Suppressor macrophage treated with lipopolysaccharide for 1 hour (primary cell): ENCODE results near the gene FADS2.
A peak's percentile ranks its signal among the peaks of the same experiment; 100 is the strongest.

ENCODE experiments used
- DNase-seq, 3 donors: peaks; one replicate each; pipeline ENCODE4 v3.0.0-alpha.2; 2020 to 2022

FADS2 gene

DNA sequence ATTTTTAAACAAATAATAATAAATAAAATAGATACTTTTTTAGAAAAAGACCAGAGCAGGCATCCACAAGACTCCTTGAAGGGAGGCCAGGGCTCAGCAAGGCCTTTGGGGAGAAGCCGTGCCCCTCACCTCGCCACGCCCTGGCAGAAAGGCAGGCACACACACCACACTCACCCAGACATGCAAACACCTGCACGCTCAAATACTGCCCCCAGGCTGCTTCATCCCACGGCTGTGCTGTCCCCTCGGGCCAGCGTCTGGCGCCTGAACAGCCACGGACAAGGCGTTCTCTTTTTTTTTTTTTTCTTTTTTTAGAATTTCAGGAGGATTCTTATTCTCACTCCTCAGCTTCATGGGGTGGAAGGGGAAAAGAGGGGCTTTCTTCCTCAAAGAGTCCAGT lies 61.7 kb downstream of the FADS2 start:
- DNase-seq, result no peak

GRCh38 chr11:61890529-61891330 lies 62.6 kb downstream of the FADS2 start:
- peak; percentile 69 to 79 (median 78) for DNase-seq

DNA sequence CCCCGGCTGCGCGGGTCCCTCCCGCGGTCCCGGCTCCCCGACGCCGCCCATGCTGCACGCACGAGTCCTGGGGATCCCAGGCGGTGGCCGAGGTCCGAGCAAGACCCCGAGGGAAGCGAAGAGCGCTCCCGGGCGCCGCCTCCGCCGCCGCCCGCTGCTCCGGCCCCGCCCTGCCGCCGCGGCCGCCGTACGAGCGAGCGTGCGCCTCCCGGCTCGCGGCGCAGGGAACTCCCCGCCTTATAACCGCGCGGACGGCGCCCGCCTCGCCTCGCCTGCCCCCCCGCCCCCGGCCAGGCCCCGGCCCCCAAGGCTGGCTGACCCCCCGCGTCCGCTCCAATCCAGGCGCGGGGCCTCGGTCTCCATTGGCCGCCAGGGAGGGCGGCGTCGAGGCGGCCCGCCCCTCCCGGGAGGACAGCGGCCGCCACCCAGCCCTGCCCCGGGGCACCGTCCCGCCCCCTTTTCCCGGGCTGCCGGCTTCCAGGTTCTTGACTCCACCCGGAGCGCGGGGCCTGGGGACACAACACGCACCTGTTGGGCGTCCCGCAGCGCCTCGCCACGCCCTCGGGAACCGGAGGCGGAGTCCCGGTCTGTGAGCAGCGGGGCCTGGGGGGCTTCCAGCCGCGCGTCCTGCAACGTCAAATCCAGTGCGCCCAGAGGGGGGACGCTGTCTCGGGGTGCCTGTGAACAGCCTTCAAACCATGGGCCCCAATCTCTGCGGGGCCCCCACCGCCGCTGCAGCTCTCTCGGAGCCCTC lies 63.4 kb downstream of the FADS2 start, which contains the start of gene FADS3:
TSS of gene FADS3 (minus strand) at position 215 of the 754 bp plus-strand sequence. CDS start at position 51, 164 bp downstream.
- peak; percentile 82 to 93 (median 83) for DNase-seq

- no peak for DNase-seq
Observed at GRCh38 chr11:61892085-61892370, 63.9 kb downstream of the FADS2 start.

DNA sequence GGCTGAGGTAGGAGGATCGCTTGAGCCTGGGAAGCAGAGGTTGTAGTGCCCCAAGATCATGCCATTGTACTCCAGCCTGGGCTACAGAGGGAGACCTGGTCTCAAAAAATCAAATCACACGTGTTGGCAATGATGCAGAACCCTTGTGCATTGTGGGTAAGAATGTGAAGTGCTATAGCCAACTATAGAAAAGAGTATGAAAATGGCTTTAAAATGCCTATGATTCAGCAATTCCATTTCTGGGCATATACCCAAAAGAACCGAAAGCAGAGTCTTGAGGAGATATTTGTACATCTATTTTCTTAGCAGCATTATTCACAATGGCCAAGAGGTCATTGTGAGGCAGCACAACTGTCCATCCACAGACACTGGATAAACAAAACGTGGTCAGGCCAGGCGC lies 65.9 kb downstream of the FADS2 start:
- peak in 1 of 3 donors; percentile 38 for DNase-seq

DNA sequence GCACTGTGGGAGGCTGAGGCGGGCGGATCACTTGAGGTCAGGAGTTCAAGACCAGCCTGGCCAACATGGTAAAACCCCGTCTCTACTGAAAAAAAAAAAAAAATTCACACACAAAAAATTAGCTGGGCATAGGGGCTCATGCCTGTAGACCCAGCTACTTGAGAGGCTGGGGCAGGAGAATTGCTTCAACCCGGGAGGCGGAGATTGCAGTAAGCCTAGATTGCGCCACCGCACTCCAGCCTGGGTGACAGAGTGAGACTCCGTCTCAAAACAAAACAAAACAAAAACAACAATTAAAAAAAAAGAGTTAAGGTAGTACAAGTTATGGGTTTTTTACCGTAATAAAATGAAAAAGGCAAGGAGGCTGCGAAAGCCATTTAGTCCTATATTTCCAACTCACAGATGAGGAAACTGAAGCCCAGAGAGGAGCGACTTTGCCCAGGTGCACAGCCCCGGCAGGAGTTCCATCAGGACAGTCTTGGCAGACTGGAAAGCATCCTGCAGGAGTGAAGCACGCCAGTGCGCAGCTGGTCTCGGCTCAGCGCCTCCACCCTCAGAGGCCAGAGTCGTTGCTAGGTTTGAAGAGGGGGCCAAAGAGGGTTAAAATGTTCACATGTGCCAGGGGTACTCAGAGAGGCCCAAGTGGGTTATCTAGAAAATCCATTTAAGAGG lies 67.1 kb downstream of the FADS2 start:
- DNase-seq, result no peak

- DNase-seq, result no peak
Observed at GRCh38 chr11:61895718-61896059, 67.6 kb downstream of the FADS2 start.

DNA sequence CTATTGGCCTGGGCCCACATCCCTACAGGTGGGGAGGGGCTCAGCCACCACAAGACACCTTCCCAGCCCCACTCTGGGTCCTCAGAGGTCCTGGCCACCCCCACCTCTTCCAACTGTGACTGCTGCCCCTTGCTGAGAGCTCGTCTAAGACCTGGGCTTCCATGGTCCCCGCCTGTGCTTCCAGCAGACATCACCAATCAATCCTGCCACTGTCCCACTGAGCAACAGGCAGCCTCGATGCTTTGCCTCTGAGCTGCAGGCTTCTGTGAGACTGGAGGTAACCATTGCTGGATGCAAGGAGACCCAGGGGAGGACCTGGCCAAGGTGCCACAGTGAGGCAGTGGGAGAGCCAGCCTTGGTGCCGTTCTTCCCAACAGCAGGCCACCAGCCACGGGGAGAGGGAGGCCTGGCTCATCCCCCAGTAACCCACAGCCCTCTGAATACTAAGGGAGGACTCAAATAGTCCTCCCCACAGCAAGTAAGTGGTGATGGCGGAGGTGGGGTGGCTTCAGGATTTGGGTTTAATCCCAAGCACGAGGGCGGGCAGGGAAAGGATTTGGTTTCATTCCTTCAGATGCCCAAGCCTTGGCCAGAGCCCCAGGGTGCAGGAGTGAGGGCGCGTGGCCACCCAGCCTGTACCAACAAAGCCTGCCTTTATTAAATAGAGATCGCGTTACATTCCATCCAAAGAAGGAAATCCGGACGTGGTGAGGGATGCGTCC lies 68.7 kb downstream of the FADS2 start:
- no peak for DNase-seq

DNA sequence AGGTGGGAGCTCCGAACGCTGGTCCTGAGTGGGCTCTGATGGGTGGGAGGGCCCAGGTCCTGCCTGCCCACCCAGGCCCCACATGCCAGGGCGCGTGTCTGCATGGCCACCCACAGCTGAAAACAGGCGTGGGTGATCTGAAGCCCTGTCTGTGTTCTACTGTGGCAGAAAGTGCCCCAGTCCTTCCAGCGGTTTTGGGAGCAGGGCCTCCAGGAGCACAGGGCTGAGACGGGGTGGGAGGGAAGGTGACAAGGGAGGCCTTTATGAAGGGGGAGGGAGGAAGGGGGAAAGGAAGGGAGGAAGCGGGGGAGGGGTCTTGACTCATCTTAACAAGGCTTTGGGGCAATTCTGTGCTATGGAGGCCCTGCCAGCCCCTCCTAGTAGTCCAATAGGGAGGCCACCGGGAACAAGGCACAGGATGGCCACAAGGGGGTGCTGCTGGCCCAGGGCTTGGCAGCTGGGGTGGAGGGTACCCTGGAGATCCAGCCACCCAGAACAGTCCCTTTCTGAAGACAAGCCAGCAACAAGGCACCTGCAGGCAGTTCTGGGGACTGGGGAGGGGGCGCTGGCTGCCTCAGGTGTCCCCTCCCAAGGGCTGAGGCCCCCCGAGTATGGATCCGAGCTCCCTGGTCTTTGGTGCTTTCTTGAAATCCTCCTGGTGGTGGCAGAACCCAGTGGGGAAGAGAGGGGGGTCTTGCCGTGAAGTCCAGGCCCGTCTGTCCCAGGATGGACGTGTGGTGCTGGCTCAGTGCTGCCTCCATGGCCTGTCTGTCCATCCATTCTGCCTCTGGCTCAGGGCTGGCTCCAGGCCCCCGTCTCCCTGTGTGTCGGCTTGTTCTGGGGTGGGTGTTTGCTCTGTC lies 69.5 kb downstream of the FADS2 start:
- DNase-seq, result peak; percentile 66 to 86 (median 73)

DNA sequence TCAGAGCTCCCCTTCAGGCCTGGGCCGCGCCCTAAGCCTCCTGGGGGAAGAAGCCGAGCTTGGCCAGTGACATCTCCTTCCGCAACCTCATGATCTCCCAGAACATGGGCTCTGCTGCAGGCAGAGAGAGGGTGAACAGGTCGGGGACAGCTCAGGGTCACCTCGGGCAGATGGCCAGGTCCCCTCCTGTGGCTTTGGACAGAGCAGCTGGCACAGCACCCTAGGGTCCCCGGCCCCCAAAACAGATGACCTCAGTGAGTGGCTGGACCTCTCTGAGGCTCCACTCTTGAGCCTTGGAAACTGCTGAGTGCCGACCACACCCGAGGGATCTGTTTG lies 70.1 kb downstream of the FADS2 start:
- DNase-seq, result no peak

DNA sequence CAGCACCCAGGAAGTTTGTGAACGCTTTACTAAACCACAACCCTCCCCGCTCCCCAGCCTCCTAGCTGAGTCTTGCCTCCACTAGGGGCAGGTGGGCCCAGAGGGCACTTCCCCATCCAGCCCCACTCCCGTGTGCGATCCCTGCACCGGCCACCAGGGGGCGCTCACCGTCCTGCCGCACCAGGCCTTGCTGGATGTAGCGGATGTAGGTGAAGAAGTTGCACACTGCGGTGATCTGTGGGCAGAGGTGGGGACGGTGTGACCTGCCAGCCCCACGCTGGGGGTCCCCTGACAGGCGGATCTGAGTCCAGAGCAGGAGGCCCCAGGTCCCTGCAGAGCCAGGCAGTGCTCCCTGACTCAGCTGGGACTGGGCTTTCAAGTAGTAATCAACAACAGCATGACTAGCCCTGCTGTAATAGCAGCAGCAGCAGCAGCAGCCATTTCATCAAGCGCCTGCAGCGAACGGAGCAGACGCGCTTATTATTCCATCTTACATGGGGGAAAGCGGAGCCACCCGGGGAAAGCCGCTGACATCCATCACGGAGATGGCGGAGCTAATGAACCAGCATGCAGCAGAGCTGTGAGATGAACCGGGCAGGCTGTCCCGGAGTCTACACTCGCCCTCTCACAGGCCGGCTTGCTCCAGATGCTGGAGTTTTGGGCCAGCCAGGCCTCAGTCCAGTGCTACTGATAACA lies 71.2 kb downstream of the FADS2 start:
- peak; percentile 87 to 89 (median 89) for DNase-seq

DNA sequence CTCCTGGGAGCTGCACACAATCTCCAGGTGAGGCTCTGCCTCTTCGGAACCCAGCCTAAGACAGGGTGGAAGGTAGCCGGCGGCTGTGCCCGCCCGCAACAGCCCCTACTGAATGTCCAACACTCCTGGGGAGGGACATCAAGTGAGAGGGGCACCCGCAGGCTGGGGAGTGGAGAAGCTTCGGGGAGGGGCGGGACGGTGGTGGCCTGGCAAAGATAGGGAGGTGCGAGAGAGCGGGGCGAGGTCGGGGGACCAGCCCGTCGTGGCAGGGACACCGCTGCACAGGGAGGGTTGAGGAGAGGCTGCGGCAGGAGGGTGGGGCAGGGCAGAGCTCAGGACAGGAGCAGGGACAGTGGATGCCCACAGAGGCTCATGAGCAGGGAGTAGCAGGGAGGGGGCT lies 72.2 kb downstream of the FADS2 start:
- DNase-seq, result no peak

DNA sequence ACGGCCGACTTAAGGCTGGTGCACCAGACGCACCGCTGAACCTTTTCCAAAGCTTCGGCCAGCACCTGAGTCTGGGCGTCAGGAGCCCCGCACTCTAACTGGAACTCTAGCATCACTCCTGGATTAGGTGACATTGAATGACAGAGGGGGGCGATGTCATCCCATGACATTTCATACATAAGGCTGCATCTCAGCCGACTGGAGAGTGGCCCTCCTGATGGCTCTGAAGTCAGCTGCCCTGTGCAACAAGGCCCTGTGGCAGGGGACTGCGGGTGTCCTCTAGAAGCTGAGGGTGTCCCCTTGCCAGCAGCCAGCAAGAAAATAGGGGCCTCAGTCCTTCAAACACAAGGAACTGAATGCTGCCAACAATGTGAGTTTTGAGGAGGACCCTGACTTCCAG lies 73.3 kb downstream of the FADS2 start:
- no peak for DNase-seq

GRCh38 chr11:61902313-61902712 lies 74.2 kb downstream of the FADS2 start:
- DNase-seq, result no peak

GRCh38 chr11:61903845-61904244 lies 75.7 kb downstream of the FADS2 start:
- DNase-seq, result no peak

DNA sequence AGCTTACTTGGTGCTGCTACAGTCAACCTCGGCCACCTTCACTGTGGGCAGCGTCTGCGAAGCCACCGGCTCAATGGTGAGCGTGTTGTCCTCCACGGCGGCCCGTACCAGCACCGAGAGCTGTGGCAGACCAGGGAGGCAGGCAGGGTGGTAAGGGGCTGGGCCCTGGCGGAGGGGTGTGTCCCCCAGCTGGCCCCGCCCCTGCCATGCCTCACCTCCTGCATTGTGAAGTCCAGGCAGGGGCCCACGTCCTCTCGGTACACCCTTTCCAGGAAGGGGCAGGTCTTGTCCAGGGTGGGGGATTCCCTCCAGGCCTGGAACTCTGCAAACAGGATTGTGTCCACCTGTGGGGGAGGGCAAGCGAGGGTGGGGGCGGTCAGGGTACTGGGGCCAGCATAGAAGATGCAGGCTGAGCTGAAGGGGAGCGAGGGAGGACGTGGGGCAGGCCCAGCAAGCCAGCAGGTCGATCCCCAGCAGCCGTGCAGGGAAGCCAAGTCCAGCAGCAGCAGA lies 76.5 kb downstream of the FADS2 start:
- DNase-seq, result peak in 1 of 3 donors; percentile 29

- no peak for DNase-seq
Observed at GRCh38 chr11:61905067-61905696, 77.1 kb downstream of the FADS2 start.

DNA sequence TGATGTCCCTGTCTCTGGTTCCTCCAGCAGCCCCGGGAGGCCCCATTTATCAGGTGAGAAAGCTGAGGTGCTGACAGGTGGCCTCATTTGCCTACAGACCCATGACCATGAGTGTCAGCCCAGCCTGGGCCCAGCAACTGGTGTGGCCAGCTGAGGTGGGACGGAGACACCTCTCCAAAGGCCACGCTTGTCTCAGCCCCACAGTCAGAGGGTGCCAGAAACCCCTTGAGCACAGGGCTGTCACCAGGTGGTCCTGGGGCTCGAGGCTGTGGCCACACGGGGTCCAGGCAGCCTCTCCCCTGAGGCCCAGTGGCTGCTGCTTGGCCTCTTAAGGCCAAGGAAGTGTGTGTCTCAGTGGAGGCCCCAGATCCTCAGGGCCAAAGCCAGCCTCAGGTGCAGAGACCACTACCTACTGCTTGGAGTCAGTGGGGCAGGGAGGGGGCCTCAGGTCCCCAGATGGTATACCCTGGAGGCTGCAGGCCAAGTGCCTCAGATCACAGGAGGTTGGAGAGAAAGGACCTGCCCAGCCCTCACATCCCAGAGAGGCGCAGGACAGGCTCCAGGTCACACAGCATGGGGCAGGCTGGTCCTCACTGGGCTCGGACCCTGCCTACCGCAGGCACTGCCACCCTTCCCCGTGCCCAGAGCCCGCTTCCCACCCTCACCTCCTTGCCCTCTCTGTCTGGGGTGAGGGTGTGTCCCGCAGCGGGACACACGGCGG lies 77.9 kb downstream of the FADS2 start:
- no peak for DNase-seq

GRCh38 chr11:61906522-61906909 lies 78.4 kb downstream of the FADS2 start:
- no peak for DNase-seq

DNA sequence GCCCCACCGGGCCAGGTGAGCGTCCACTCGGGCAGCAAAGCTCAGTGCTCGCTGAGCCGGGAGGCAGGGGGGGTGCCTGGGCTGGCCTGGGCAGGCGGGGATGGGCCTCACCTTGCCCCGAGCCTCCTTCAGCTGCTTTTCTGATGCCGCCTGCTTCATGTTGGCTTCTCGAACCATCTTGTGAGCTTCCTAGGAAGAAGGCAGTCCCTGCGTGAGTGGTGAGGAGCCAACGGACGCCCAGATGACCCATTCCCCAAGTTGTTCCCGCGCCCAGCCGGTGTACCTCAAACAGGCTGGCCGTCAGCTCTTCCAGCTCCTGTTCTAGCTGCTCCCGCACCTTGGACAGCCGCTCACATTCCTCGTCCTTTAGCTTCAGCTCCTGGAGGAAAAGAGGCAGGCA lies 79.2 kb downstream of the FADS2 start:
- DNase-seq, result no peak
